PFSK-1 (cell line): ENCODE measurements around the gene PPP1R12B.

Source experiments
- POLR2AphosphoS5 ChIP-seq: IDR thresholded peaks from 2 replicates; pipeline ENCODE4 v1.6.1; 2012; ENCODE audit warnings: low read depth, mild to moderate bottlenecking, control low read depth, low read length, moderate library complexity
- TF ChIP-seq, protein P1 (sequence below), 2 experiments: IDR thresholded peaks; 2 replicates each; pipeline versions ENCODE4 v1.6.1 to v1.8.0; 2011 to 2012; ENCODE audit warnings: low read depth in 2 of 2, low read length in 2 of 2, control low read depth in 1 of 2, inconsistent platforms in 1 of 2, mild to moderate bottlenecking in 1 of 2, moderate library complexity in 1 of 2; ENCODE audit not compliant: insufficient read depth in 1 of 2

DNA sequence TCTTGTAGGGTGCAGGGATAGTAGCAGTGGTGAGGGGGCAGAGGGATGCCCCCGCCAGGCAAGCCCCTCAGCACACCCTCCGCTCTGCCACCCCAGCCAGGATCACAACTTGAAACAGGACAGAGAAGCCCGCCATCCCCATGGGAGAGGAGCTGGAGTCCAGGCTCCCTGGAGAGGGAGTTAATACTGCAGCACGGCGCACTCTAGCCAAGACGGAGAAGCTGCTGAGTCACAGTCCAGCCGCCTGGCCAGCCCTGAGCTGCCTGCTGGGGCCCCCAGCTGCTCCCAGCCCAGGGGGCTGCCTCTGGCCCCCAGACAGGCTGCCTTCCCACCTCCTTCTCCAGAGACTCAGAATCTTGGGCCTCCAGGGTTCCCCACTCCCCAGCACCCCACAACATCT lies 274.6 kb downstream of the PPP1R12B start:
- TF ChIP-seq, protein P1, sequence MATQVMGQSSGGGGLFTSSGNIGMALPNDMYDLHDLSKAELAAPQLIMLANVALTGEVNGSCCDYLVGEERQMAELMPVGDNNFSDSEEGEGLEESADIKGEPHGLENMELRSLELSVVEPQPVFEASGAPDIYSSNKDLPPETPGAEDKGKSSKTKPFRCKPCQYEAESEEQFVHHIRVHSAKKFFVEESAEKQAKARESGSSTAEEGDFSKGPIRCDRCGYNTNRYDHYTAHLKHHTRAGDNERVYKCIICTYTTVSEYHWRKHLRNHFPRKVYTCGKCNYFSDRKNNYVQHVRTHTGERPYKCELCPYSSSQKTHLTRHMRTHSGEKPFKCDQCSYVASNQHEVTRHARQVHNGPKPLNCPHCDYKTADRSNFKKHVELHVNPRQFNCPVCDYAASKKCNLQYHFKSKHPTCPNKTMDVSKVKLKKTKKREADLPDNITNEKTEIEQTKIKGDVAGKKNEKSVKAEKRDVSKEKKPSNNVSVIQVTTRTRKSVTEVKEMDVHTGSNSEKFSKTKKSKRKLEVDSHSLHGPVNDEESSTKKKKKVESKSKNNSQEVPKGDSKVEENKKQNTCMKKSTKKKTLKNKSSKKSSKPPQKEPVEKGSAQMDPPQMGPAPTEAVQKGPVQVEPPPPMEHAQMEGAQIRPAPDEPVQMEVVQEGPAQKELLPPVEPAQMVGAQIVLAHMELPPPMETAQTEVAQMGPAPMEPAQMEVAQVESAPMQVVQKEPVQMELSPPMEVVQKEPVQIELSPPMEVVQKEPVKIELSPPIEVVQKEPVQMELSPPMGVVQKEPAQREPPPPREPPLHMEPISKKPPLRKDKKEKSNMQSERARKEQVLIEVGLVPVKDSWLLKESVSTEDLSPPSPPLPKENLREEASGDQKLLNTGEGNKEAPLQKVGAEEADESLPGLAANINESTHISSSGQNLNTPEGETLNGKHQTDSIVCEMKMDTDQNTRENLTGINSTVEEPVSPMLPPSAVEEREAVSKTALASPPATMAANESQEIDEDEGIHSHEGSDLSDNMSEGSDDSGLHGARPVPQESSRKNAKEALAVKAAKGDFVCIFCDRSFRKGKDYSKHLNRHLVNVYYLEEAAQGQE (IDR thresholded peaks at IDR 0.05; ENCODE audit: insufficient read depth in 1 of 2, low read depth in 2 of 2, low read length in 2 of 2), result no peak
- TF ChIP-seq POLR2AphosphoS5, result no peak
